SK-N-SH (cell line): ENCODE data around the gene MCTP2. TPM values are rescaled to one million over a fixed set of nuclear protein-coding genes. Genes with fewer than 3 reads are reported as not detected.

ENCODE experiments used
- CTCF ChIA-PET: fragments of 300-600, 350-600 bp; formaldehyde crosslinking; extraction: SDS; loops from one replicate; lab custom pipeline; 2021; lab: Yijun Ruan, JAX
- POLR2A ChIA-PET: fragments of 350-600 bp; sonication (Branson Sonifier 250); formaldehyde crosslinking; extraction: SDS; loops from one replicate; lab custom pipeline; 2020; ENCODE audit warnings: antibody characterized with exemption, inconsistent platforms; lab: Yijun Ruan, JAX
- DNase-seq: peaks from one replicate; pipeline ENCODE4 v3.0.0; 2012
- H2AFZ ChIP-seq: fragments of 200-600 bp; sonication (generic); 2 replicates; pipeline ENCODE4 v1.8.1; 2016; ENCODE audit warnings: antibody characterized with exemption, mild to moderate bottlenecking, low read depth
- H3F3A ChIP-seq: fragments of 200-600 bp; sonication (generic); replicated peaks from 2 replicates; pipeline ENCODE3; 2016; ENCODE audit warnings: antibody characterized with exemption, mild to moderate bottlenecking; ENCODE audit not compliant: insufficient read depth
- H3K27ac ChIP-seq, 2 experiments: fragments of 200-500 bp in 1 of 2; fragments of 200-600 bp in 1 of 2; sonication (Bioruptor generic) in 1 of 2; sonication (generic), shearing (Covaris generic) in 1 of 2; 2 replicates each; pipeline versions ENCODE4 v1.5.1 to v1.6.1; 2014 to 2016; ENCODE audit warnings: low read depth in 2 of 2, inconsistent platforms in 1 of 2, low read length in 1 of 2, mild to moderate bottlenecking in 1 of 2, mixed read lengths in 1 of 2
- H3K27me3 ChIP-seq: fragments of 200-600 bp; sonication (generic), shearing (Covaris generic); 2 replicates; pipeline ENCODE4 v1.6.1; 2016; ENCODE audit warnings: mixed run types; ENCODE audit not compliant: insufficient read depth
- H3K36me3 ChIP-seq, 2 experiments: fragments of 200-500 bp in 1 of 2; fragments of 200-600 bp in 1 of 2; sonication (Bioruptor generic) in 1 of 2; sonication (generic) in 1 of 2; replicated peaks in 1 of 2; 2 replicates each; pipeline versions ENCODE3 to v1.5.1; 2014 to 2016; ENCODE audit warnings: low read length in 1 of 2, mild to moderate bottlenecking in 1 of 2; ENCODE audit not compliant: insufficient read depth in 2 of 2, control insufficient read depth in 1 of 2
- H3K4me1 ChIP-seq, 2 experiments: fragments of 200-500 bp in 1 of 2; fragments of 200-600 bp in 1 of 2; sonication (Bioruptor generic) in 1 of 2; sonication (generic), shearing (Covaris generic) in 1 of 2; 2 replicates each; pipeline versions ENCODE4 v1.5.1 to v1.6.1; 2014 to 2016; ENCODE audit warnings: low read depth in 1 of 2, low read length in 1 of 2, mixed run types in 1 of 2; ENCODE audit not compliant: insufficient read depth in 2 of 2, control insufficient read depth in 1 of 2
- H3K4me2 ChIP-seq: fragments of 200-600 bp; sonication (generic), shearing (Covaris generic); 2 replicates; pipeline ENCODE4 v1.6.1; 2017; ENCODE audit warnings: mixed run types
- H3K4me3 ChIP-seq, 2 experiments: fragments of 200-500 bp in 1 of 2; fragments of 200-600 bp in 1 of 2; sonication (Bioruptor generic) in 1 of 2; sonication (generic), shearing (Covaris generic) in 1 of 2; 2 replicates each; pipeline versions ENCODE4 v1.5.1 to v1.8.1; 2014 to 2016; ENCODE audit warnings: low read depth in 2 of 2, inconsistent platforms in 1 of 2, low read length in 1 of 2, mild to moderate bottlenecking in 1 of 2, mixed read lengths in 1 of 2, moderate library complexity in 1 of 2
- H3K79me2 ChIP-seq: fragments of 200-600 bp; sonication (generic); 2 replicates; pipeline ENCODE4 v1.8.1; 2017; ENCODE audit warnings: mild to moderate bottlenecking; ENCODE audit not compliant: insufficient read depth
- H3K9ac ChIP-seq: fragments of 200-600 bp; sonication (generic); 2 replicates; pipeline ENCODE4 v1.6.1; 2017; ENCODE audit warnings: mixed run types
- H3K9me2 ChIP-seq: fragments of 200-600 bp; sonication (generic); 2 replicates; pipeline ENCODE4 v1.6.1; 2017; ENCODE audit warnings: mixed run types
- H3K9me3 ChIP-seq: fragments of 200-600 bp; sonication (generic); 2 replicates; pipeline ENCODE4 v1.6.1; 2017; ENCODE audit warnings: mixed run types, mild to moderate bottlenecking, moderate library complexity
- H4K20me1 ChIP-seq: fragments of 200-600 bp; sonication (generic); 2 replicates; pipeline ENCODE4 v1.6.1; 2017; ENCODE audit warnings: mild to moderate bottlenecking, mixed run types; ENCODE audit not compliant: insufficient read depth
- EP300 ChIP-seq, 2 experiments: IDR thresholded peaks; 2 replicates each; pipeline versions ENCODE4 v1.4.0 to v1.6.1; 2012; ENCODE audit warnings: borderline replicate concordance in 1 of 2, low read depth in 1 of 2, low read length in 1 of 2
- FOXJ3 ChIP-seq: sonication (generic); formaldehyde crosslinking; IDR thresholded peaks from 2 replicates; pipeline ENCODE4 v1.5.1; 2020; ENCODE audit warnings: mild to moderate bottlenecking, missing genetic modification reagents
- GABPA ChIP-seq: IDR thresholded peaks from 2 replicates; pipeline ENCODE4 v1.4.0; 2012; ENCODE audit warnings: low read depth, mild to moderate bottlenecking
- GATA2 ChIP-seq: sonication (generic); formaldehyde crosslinking; IDR thresholded peaks from 2 replicates; pipeline ENCODE4 v1.5.0; 2020; ENCODE audit warnings: mild to moderate bottlenecking, missing genetic modification reagents
- JUND ChIP-seq: IDR thresholded peaks from 2 replicates; pipeline ENCODE4 v1.4.0; 2012
- MEF2A ChIP-seq: IDR thresholded peaks from 2 replicates; pipeline ENCODE4 v1.4.0; 2012; ENCODE audit warnings: low read depth, borderline replicate concordance
- NRF1 ChIP-seq: IDR thresholded peaks from 2 replicates; pipeline ENCODE4 v1.6.1; 2012; ENCODE audit warnings: low read depth, mild to moderate bottlenecking, low read length
- RCOR1 ChIP-seq: fragments of 150-350 bp; IDR thresholded peaks from 2 replicates; pipeline ENCODE4 v1.6.1; 2017; ENCODE audit warnings: antibody characterized with exemption, low read length
- SIN3A ChIP-seq: IDR thresholded peaks from 2 replicates; pipeline ENCODE4 v1.6.1; 2012; ENCODE audit warnings: low read depth, mild to moderate bottlenecking, low read length, moderate library complexity, borderline replicate concordance
- SMC3 ChIP-seq: IDR thresholded peaks from 2 replicates; pipeline ENCODE4 v1.6.1; 2012; ENCODE audit warnings: low read depth, low read length, improper control_type of control experiment
- TAF1 ChIP-seq: IDR thresholded peaks from 2 replicates; pipeline ENCODE4 v1.6.1; 2012; ENCODE audit warnings: low read depth, mild to moderate bottlenecking, low read length, moderate library complexity, borderline replicate concordance
- TCF12 ChIP-seq: IDR thresholded peaks from 2 replicates; pipeline ENCODE4 v1.4.0; 2012
- YY1 ChIP-seq: IDR thresholded peaks from 2 replicates; pipeline ENCODE4 v1.4.0; 2012; ENCODE audit warnings: low read depth, mild to moderate bottlenecking
- WGBS: methylation state at CpG from one replicate; pipeline ENCODE4 v1.1.6; 2017; ENCODE audit warnings: low lambda C conversion rate; 5-methylcytosine and 5-hydroxymethylcytosine counted together
- polyA plus RNA-seq, 3 experiments: library from polyadenylated mRNA; depleted of rRNA; stranded (reverse); fragments of >200 nt; gene quantifications; 2 replicates each; pipeline ENCODE4 v1.2.3, GENCODE V29; 2012
- TF ChIP-seq, protein P1 (sequence below): IDR thresholded peaks from 2 replicates; pipeline ENCODE4; 2012
- TF ChIP-seq, protein P2 (sequence below): IDR thresholded peaks from 2 replicates; pipeline ENCODE4 v1.4.0; 2012; ENCODE audit warnings: low read depth, borderline replicate concordance
- TF ChIP-seq, protein P3 (sequence below): IDR thresholded peaks from 2 replicates; pipeline ENCODE4 v1.6.1; 2012; ENCODE audit warnings: mild to moderate bottlenecking, low read depth, low read length, moderate library complexity
- TF ChIP-seq, protein P4 (sequence below): IDR thresholded peaks from 2 replicates; pipeline ENCODE4 v1.4.0; 2012; ENCODE audit warnings: low read depth
- TF ChIP-seq, protein P5 (sequence below): fragments of 150-350 bp; IDR thresholded peaks from 2 replicates; pipeline ENCODE4 v1.6.1; 2016; ENCODE audit warnings: mild to moderate bottlenecking, low read depth, low read length

The MCTP2 gene
- polyA plus RNA-seq, 1 of the 3 experiments (the other 2 are of a cell fraction): 0.26 TPM

DNA sequence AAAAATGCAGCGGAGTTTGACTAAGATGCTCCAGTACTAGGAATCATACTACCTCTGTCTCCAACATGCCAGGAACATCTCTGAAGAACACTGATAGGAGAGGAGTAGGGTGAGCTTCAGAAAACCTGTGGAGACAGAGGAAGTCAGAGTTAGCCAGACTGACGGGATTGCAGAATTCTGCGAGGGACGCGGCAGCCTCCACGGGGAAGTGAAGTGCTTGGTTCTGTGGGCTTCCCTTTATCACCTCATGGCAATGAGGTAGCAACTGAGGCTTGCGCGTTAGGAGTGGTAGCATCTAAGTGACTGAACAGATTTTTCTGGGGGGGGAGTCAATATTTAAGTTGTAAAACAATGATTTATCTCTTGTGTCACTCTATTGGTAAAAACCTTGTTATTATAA is 226.3 kb downstream of the MCTP2 start:
- no peaks in the 10 kb centered on the region for H3F3A ChIP-seq
- H3K4me3 ChIP-seq: no peak overlapping the region
- H3K9me3 ChIP-seq: peaks cover 12% of the 10 kb centered on the region; the same call in 1 of the 2 replicates
- no peaks in the 10 kb centered on the region for H3K27me3 ChIP-seq
- no peaks in the 10 kb centered on the region for H3K79me2 ChIP-seq
- no peak overlapping the region for H3K4me2 ChIP-seq
- TF ChIP-seq FOXJ3 (CRISPR knock-in tag) (no peak), TAF1 (no peak), NRF1 (no peak), MEF2A (no peak), YY1 (no peak), JUND (no peak), GATA2 (CRISPR knock-in tag) (no peak), SIN3A (no peak), TCF12 (no peak), RCOR1 (no peak), EP300 (IDR thresholded peaks at IDR 0.05; ENCODE audit: borderline replicate concordance in 1 of 2, low read depth in 1 of 2, low read length in 1 of 2) (no peak), GABPA (no peak), SMC3 (no peak)
- TF ChIP-seq, protein P1, sequence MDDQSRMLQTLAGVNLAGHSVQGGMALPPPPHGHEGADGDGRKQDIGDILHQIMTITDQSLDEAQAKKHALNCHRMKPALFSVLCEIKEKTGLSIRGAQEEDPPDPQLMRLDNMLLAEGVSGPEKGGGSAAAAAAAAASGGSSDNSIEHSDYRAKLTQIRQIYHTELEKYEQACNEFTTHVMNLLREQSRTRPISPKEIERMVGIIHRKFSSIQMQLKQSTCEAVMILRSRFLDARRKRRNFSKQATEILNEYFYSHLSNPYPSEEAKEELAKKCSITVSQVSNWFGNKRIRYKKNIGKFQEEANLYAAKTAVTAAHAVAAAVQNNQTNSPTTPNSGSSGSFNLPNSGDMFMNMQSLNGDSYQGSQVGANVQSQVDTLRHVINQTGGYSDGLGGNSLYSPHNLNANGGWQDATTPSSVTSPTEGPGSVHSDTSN: no peak
- TF ChIP-seq, protein P2, sequence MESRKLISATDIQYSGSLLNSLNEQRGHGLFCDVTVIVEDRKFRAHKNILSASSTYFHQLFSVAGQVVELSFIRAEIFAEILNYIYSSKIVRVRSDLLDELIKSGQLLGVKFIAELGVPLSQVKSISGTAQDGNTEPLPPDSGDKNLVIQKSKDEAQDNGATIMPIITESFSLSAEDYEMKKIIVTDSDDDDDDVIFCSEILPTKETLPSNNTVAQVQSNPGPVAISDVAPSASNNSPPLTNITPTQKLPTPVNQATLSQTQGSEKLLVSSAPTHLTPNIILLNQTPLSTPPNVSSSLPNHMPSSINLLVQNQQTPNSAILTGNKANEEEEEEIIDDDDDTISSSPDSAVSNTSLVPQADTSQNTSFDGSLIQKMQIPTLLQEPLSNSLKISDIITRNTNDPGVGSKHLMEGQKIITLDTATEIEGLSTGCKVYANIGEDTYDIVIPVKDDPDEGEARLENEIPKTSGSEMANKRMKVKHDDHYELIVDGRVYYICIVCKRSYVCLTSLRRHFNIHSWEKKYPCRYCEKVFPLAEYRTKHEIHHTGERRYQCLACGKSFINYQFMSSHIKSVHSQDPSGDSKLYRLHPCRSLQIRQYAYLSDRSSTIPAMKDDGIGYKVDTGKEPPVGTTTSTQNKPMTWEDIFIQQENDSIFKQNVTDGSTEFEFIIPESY: no peak
- TF ChIP-seq, protein P3, sequence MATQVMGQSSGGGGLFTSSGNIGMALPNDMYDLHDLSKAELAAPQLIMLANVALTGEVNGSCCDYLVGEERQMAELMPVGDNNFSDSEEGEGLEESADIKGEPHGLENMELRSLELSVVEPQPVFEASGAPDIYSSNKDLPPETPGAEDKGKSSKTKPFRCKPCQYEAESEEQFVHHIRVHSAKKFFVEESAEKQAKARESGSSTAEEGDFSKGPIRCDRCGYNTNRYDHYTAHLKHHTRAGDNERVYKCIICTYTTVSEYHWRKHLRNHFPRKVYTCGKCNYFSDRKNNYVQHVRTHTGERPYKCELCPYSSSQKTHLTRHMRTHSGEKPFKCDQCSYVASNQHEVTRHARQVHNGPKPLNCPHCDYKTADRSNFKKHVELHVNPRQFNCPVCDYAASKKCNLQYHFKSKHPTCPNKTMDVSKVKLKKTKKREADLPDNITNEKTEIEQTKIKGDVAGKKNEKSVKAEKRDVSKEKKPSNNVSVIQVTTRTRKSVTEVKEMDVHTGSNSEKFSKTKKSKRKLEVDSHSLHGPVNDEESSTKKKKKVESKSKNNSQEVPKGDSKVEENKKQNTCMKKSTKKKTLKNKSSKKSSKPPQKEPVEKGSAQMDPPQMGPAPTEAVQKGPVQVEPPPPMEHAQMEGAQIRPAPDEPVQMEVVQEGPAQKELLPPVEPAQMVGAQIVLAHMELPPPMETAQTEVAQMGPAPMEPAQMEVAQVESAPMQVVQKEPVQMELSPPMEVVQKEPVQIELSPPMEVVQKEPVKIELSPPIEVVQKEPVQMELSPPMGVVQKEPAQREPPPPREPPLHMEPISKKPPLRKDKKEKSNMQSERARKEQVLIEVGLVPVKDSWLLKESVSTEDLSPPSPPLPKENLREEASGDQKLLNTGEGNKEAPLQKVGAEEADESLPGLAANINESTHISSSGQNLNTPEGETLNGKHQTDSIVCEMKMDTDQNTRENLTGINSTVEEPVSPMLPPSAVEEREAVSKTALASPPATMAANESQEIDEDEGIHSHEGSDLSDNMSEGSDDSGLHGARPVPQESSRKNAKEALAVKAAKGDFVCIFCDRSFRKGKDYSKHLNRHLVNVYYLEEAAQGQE: no peak
- TF ChIP-seq, protein P4, sequence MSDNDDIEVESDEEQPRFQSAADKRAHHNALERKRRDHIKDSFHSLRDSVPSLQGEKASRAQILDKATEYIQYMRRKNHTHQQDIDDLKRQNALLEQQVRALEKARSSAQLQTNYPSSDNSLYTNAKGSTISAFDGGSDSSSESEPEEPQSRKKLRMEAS: no peak
- TF ChIP-seq, protein P5, sequence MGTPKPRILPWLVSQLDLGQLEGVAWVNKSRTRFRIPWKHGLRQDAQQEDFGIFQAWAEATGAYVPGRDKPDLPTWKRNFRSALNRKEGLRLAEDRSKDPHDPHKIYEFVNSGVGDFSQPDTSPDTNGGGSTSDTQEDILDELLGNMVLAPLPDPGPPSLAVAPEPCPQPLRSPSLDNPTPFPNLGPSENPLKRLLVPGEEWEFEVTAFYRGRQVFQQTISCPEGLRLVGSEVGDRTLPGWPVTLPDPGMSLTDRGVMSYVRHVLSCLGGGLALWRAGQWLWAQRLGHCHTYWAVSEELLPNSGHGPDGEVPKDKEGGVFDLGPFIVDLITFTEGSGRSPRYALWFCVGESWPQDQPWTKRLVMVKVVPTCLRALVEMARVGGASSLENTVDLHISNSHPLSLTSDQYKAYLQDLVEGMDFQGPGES: no peak
- no peak overlapping the region for H3K9ac ChIP-seq
- WGBS: 82% methylated on average over 8 of the region's 8 CpGs
- no peak overlapping the region for H2AFZ ChIP-seq
- no peaks in the 10 kb centered on the region for H3K4me1 ChIP-seq
- no peak overlapping the region for H3K27ac ChIP-seq
- ChIA-PET POLR2A (no interaction called here), CTCF (interaction anchor here (1.0 to 1.3 kb wide), 2 partner anchors 12 to 45 kb away, joined by 3 read pairs; no protein-coding TSS in a partner anchor)
- no peak for DNase-seq
- no peaks in the 10 kb centered on the region for H4K20me1 ChIP-seq
- no peaks in the 10 kb centered on the region for H3K36me3 ChIP-seq
- no peaks in the 10 kb centered on the region for H3K9me2 ChIP-seq
